Keratinocyte (primary cell): Measurements from ENCODE around the gene RNPEP. TPM values are rescaled to one million over a fixed set of nuclear protein-coding genes. Genes with fewer than 3 reads are reported as not detected.

ENCODE experiments used
- DNase-seq: peaks from one replicate; pipeline ENCODE4 v3.0.0-alpha.2; 2011; ENCODE audit warnings: low read depth, missing footprints, low spot score
- FAIRE-seq: peaks from 2 replicates; lab custom pipeline; 2011; peaks lifted over from hg19 to GRCh38; lab: Jason Lieb, UNC
- H2AFZ ChIP-seq: 2 replicates; pipeline ENCODE4 v1.6.0; 2012; ENCODE audit warnings: low read length, control low read depth, inconsistent platforms; ENCODE audit not compliant: control insufficient read depth
- H3K27ac ChIP-seq: 2 replicates; pipeline ENCODE4 v1.5.1; 2011; ENCODE audit warnings: low read length; ENCODE audit not compliant: control insufficient read depth, insufficient read depth
- H3K27me3 ChIP-seq: 3 replicates; pipeline ENCODE4 v1.6.0; 2011; ENCODE audit warnings: low read length; ENCODE audit not compliant: control insufficient read depth, insufficient read depth; ENCODE audit errors: extremely low read depth
- H3K36me3 ChIP-seq, 2 experiments: 2 replicates in 1 of 2; 3 replicates in 1 of 2; pipeline ENCODE4 v1.5.1; 2011; ENCODE audit warnings: low read length in 2 of 2, mild to moderate bottlenecking in 1 of 2; ENCODE audit not compliant: control insufficient read depth in 2 of 2, insufficient read depth in 2 of 2; ENCODE audit errors: extremely low read depth in 1 of 2
- H3K4me1 ChIP-seq: 3 replicates; pipeline ENCODE4 v1.5.1; 2011; ENCODE audit warnings: low read length; ENCODE audit not compliant: control insufficient read depth, insufficient read depth; ENCODE audit errors: extremely low read depth
- H3K4me2 ChIP-seq: 3 replicates; pipeline ENCODE4 v1.6.0; 2011; ENCODE audit warnings: low read depth, low read length; ENCODE audit not compliant: control insufficient read depth, insufficient read depth; ENCODE audit errors: extremely low read depth
- H3K4me3 ChIP-seq, 3 experiments: fragments of 200-600 bp in 1 of 3; sonication (generic) in 1 of 3; 2 replicates in 2 of 3; 3 replicates in 1 of 3; pipeline ENCODE4 v1.5.1; 2011 to 2016; ENCODE audit warnings: low read length in 3 of 3, mild to moderate bottlenecking in 3 of 3, control low read depth in 2 of 3, inconsistent platforms in 1 of 3, low read depth in 1 of 3, mixed read lengths in 1 of 3, mixed run types in 1 of 3, moderate library complexity in 1 of 3; ENCODE audit not compliant: control insufficient read depth in 2 of 3, insufficient read depth in 2 of 3; ENCODE audit errors: extremely low read depth in 1 of 3
- H3K79me2 ChIP-seq: 2 replicates; pipeline ENCODE4 v1.6.0; 2012; ENCODE audit warnings: low read length; ENCODE audit not compliant: control insufficient read depth, insufficient read depth
- H3K9ac ChIP-seq: 3 replicates; pipeline ENCODE4 v1.6.0; 2011; ENCODE audit warnings: low read length; ENCODE audit not compliant: control insufficient read depth, insufficient read depth; ENCODE audit errors: extremely low read depth
- H3K9me1 ChIP-seq: 3 replicates; pipeline ENCODE4 v1.6.0; 2011; ENCODE audit warnings: low read length; ENCODE audit not compliant: control insufficient read depth, insufficient read depth; ENCODE audit errors: extremely low read depth
- H3K9me3 ChIP-seq: 2 replicates; pipeline ENCODE4 v1.5.1; 2012; ENCODE audit warnings: low read depth, low read length; ENCODE audit not compliant: control insufficient read depth
- H4K20me1 ChIP-seq: 3 replicates; pipeline ENCODE4 v1.6.0; 2011; ENCODE audit warnings: low read length; ENCODE audit not compliant: control insufficient read depth, insufficient read depth; ENCODE audit errors: extremely low read depth
- EZH2 ChIP-seq: IDR thresholded peaks from one replicate; pipeline ENCODE4 v1.6.1; 2012; ENCODE audit warnings: inconsistent platforms, mild to moderate bottlenecking, low read length, moderate library complexity
- dilution Hi-C: fragments of 300-500 bp; cut with MboI; formaldehyde crosslinking; loops from one replicate; pipeline ENCODE4 v1.7.0; 2020; ENCODE audit warnings: low sequenced_read_pairs; ENCODE audit not compliant: extremely low pct_ligation_motif_present
- polyA plus RNA-seq, 5 experiments: library from polyadenylated mRNA; depleted of rRNA in 3 of 5; stranded (reverse) in 3 of 5; stranded (forward) in 1 of 5; unstranded in 1 of 5; fragments of >200 nt; gene quantifications; 1 replicate in 1 of 5; 2 replicates in 3 of 5; 3 replicates in 1 of 5; pipeline versions ENCODE4 v1.2.1 to v1.2.3, GENCODE V29; 2011 to 2012; ENCODE audit warnings: missing spikeins in 2 of 5, low read depth in 1 of 5, low replicate concordance in 1 of 5
- TF ChIP-seq, protein P1 (sequence below), 3 experiments: IDR thresholded peaks in 1 of 3; conservative IDR thresholded peaks in 1 of 3; optimal IDR thresholded peaks in 1 of 3; 2 replicates in 2 of 3; 3 replicates in 1 of 3; pipeline versions ENCODE3 to v1.5.1; 2011; ENCODE audit warnings: low read length in 3 of 3, mild to moderate bottlenecking in 3 of 3, moderate library complexity in 2 of 3, control low read depth in 1 of 3, inconsistent platforms in 1 of 3; ENCODE audit not compliant: insufficient read depth in 2 of 3; ENCODE audit errors: extremely low read depth in 1 of 3

Gene RNPEP
- polyA plus RNA-seq, 1 donor (not counting 4 experiments of a cell fraction or from before 2014, with no cell fraction given) = 63.0 TPM

- H3K4me1 ChIP-seq = peaks cover 13% of the 10 kb centered on the region
- dilution Hi-C loops = no loop called here
- no peak overlapping the region for H3K9ac ChIP-seq
- H3K9me1 ChIP-seq = peaks cover 4% of the 10 kb centered on the region
- TF ChIP-seq, protein P1, sequence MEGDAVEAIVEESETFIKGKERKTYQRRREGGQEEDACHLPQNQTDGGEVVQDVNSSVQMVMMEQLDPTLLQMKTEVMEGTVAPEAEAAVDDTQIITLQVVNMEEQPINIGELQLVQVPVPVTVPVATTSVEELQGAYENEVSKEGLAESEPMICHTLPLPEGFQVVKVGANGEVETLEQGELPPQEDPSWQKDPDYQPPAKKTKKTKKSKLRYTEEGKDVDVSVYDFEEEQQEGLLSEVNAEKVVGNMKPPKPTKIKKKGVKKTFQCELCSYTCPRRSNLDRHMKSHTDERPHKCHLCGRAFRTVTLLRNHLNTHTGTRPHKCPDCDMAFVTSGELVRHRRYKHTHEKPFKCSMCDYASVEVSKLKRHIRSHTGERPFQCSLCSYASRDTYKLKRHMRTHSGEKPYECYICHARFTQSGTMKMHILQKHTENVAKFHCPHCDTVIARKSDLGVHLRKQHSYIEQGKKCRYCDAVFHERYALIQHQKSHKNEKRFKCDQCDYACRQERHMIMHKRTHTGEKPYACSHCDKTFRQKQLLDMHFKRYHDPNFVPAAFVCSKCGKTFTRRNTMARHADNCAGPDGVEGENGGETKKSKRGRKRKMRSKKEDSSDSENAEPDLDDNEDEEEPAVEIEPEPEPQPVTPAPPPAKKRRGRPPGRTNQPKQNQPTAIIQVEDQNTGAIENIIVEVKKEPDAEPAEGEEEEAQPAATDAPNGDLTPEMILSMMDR (optimal IDR thresholded peaks at IDR 0.05 in 1 of 3, IDR thresholded peaks at IDR 0.05 in 1 of 3, conservative IDR thresholded peaks at IDR 0.05 in 1 of 3; ENCODE audit: extremely low read depth in 1 of 3, insufficient read depth in 2 of 3, low read length in 3 of 3) = no peak
- no peak for TF ChIP-seq EZH2
- H3K36me3 ChIP-seq = no peaks in the 10 kb centered on the region
- no peak overlapping the region for H2AFZ ChIP-seq
- FAIRE-seq (no peak), DNase-seq (no peak)
- no peak overlapping the region for H3K27ac ChIP-seq
- no peaks in the 10 kb centered on the region for H3K9me3 ChIP-seq
- H3K79me2 ChIP-seq = no peaks in the 10 kb centered on the region
- no peak overlapping the region for H3K4me2 ChIP-seq
- no peaks in the 10 kb centered on the region for H4K20me1 ChIP-seq
- no peaks in the 10 kb centered on the region for H3K27me3 ChIP-seq
- no peak overlapping the region for H3K4me3 ChIP-seq
Measured at GRCh38 chr1:202015662-202015937, 33.2 kb downstream of the RNPEP start.

- Histone ChIP-seq H3K27ac (no peak overlapping the region), H3K4me1 (peaks cover 13% of the 10 kb centered on the region)
Measured at GRCh38 chr1:202016022-202016810, 33.8 kb downstream of the RNPEP start.

More at GRCh38 chr1:202016022-202016810, 33.8 kb downstream of the RNPEP start:
- no peaks in the 10 kb centered on the region for H4K20me1 ChIP-seq
- H3K27me3 ChIP-seq = no peaks in the 10 kb centered on the region
- no peak overlapping the region for H2AFZ ChIP-seq
- H3K9me1 ChIP-seq = peaks cover 4% of the 10 kb centered on the region
- H3K79me2 ChIP-seq = no peaks in the 10 kb centered on the region
- no peak overlapping the region for H3K4me3 ChIP-seq
- FAIRE-seq (no peak), DNase-seq (no peak)
- TF ChIP-seq, protein P1 (optimal IDR thresholded peaks at IDR 0.05 in 1 of 3, IDR thresholded peaks at IDR 0.05 in 1 of 3, conservative IDR thresholded peaks at IDR 0.05 in 1 of 3; ENCODE audit: extremely low read depth in 1 of 3, insufficient read depth in 2 of 3, low read length in 3 of 3) = no peak
- TF ChIP-seq EZH2 = no peak
- no peaks in the 10 kb centered on the region for H3K9me3 ChIP-seq
- H3K9ac ChIP-seq = no peak overlapping the region
- H3K4me2 ChIP-seq = no peak overlapping the region
- no peaks in the 10 kb centered on the region for H3K36me3 ChIP-seq
- dilution Hi-C loops = no loop called here
